Measurements from ENCODE around the gene CNTNAP5.

DNA sequence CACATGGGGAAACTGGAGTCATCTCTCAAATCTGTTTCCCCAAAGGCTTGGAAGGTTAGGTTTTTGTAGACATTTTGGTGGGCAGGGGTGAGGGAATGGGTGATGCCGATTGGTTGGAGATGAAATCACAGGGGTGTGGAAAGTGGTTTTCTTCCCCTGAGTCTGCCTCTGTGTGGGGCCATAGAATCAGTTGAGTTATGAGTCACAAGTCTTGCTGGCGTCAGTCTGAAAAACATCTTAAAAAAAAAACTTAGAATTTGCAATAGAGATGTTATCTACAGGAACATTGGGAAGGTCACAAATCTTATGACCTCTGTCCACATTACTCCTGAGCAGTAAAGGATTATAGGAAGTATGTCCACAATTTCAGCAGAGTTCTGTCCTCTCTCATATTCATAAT lies 314.6 kb downstream of the CNTNAP5 start:
- TF ChIP-seq, protein P1, sequence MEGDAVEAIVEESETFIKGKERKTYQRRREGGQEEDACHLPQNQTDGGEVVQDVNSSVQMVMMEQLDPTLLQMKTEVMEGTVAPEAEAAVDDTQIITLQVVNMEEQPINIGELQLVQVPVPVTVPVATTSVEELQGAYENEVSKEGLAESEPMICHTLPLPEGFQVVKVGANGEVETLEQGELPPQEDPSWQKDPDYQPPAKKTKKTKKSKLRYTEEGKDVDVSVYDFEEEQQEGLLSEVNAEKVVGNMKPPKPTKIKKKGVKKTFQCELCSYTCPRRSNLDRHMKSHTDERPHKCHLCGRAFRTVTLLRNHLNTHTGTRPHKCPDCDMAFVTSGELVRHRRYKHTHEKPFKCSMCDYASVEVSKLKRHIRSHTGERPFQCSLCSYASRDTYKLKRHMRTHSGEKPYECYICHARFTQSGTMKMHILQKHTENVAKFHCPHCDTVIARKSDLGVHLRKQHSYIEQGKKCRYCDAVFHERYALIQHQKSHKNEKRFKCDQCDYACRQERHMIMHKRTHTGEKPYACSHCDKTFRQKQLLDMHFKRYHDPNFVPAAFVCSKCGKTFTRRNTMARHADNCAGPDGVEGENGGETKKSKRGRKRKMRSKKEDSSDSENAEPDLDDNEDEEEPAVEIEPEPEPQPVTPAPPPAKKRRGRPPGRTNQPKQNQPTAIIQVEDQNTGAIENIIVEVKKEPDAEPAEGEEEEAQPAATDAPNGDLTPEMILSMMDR (IDR thresholded peaks at IDR 0.05 in 4 of 5, conservative IDR thresholded peaks at IDR 0.05 in 1 of 5) = no peak
- no peak for TF ChIP-seq POLR2A (IDR thresholded peaks at IDR 0.05)

All from gastrocnemius medialis (tissue), 4 donors.